Effector CD4-positive, alpha-beta T cell (primary cell): Measurements from ENCODE around the gene PPIF.
A peak's percentile ranks its signal among the peaks of the same experiment; 100 is the strongest.

ENCODE experiments used
- DNase-seq: peaks from one replicate; pipeline ENCODE4 v3.0.0-alpha.2; 2020

Gene PPIF

GRCh38 chr10:79313911-79314439 lies 33.3 kb upstream of the PPIF start:
- no peak for DNase-seq

- no peak for DNase-seq
Measured at GRCh38 chr10:79314761-79315601, 32.3 kb upstream of the PPIF start.

GRCh38 chr10:79315602-79315920 lies 31.7 kb upstream of the PPIF start:
- no peak for DNase-seq

GRCh38 chr10:79316671-79317431 lies 30.4 kb upstream of the PPIF start:
- DNase-seq = no peak

GRCh38 chr10:79318369-79318768 lies 28.9 kb upstream of the PPIF start:
- no peak for DNase-seq

GRCh38 chr10:79319115-79319771 lies 28.0 kb upstream of the PPIF start:
- no peak for DNase-seq

- no peak for DNase-seq
Measured at GRCh38 chr10:79320316-79320715, 27.0 kb upstream of the PPIF start.

- DNase-seq = no peak
Measured at GRCh38 chr10:79320820-79321493, 26.3 kb upstream of the PPIF start.

- no peak for DNase-seq
Measured at GRCh38 chr10:79321494-79321882, 25.8 kb upstream of the PPIF start.

GRCh38 chr10:79321951-79322350 lies 25.3 kb upstream of the PPIF start:
- no peak for DNase-seq

- DNase-seq = peak; percentile 74
Measured at GRCh38 chr10:79322616-79323543, 24.4 kb upstream of the PPIF start.

- no peak for DNase-seq
Measured at GRCh38 chr10:79323602-79324001, 23.7 kb upstream of the PPIF start.

- no peak for DNase-seq
Measured at GRCh38 chr10:79324032-79324695, 23.1 kb upstream of the PPIF start.

- DNase-seq = no peak
Measured at GRCh38 chr10:79326361-79327089, 20.7 kb upstream of the PPIF start.

GRCh38 chr10:79327090-79327457 lies 20.2 kb upstream of the PPIF start:
- no peak for DNase-seq

GRCh38 chr10:79328147-79328701 lies 19.0 kb upstream of the PPIF start:
- no peak for DNase-seq

GRCh38 chr10:79328737-79329504 lies 18.3 kb upstream of the PPIF start:
- no peak for DNase-seq

- DNase-seq = no peak
Measured at GRCh38 chr10:79329529-79329928, 17.7 kb upstream of the PPIF start.

- DNase-seq = no peak
Measured at GRCh38 chr10:79331226-79331625, 16.0 kb upstream of the PPIF start.
